ENCODE results near the gene PPIP5K1. TPM values are rescaled to one million over a fixed set of nuclear protein-coding genes. Genes with fewer than 3 reads are reported as not detected.
"Not testable (repeated sequence)": the region's sequence is repeated elsewhere in the genome, so short reads cannot be mapped to it uniquely, and the experiment has no call there.

PPIP5K1 gene
- total RNA-seq, 2 experiments from 2014 or later, result 67.5 to 89.8 TPM

GRCh38 chr15:43592841-43593240 is 2.8 kb upstream of the PPIP5K1 start:
- intact Hi-C loops (cut with micrococcal nuclease; ENCODE audit: unreplicated experiment); H3K4me3 ChIP-seq (ENCODE audit: low read depth, low read length, poor library complexity, severe bottlenecking); H2AFZ ChIP-seq (ENCODE audit: low read length); CTCF ChIA-PET (ENCODE audit: unreplicated experiment); H3K9me3 ChIP-seq (ENCODE audit: low read length); H3K36me3 ChIP-seq (ENCODE audit: insufficient read depth, low read length); H3K4me1 ChIP-seq (ENCODE audit: insufficient read depth, low read length, poor library complexity, severe bottlenecking); H4K20me1 ChIP-seq (ENCODE audit: insufficient read depth, low read length); POLR2A ChIA-PET; H3K27ac ChIP-seq (ENCODE audit: low read depth, low read length, poor library complexity, severe bottlenecking); BruUV-seq (replicated peaks); DNase-seq (ENCODE audit: low spot score); H3K9me2 ChIP-seq (ENCODE audit: insufficient read depth, low read length); H3K4me2 ChIP-seq (ENCODE audit: low read length); H3K79me2 ChIP-seq (ENCODE audit: insufficient read depth, low read depth, low read length): not testable (repeated sequence)

DNA sequence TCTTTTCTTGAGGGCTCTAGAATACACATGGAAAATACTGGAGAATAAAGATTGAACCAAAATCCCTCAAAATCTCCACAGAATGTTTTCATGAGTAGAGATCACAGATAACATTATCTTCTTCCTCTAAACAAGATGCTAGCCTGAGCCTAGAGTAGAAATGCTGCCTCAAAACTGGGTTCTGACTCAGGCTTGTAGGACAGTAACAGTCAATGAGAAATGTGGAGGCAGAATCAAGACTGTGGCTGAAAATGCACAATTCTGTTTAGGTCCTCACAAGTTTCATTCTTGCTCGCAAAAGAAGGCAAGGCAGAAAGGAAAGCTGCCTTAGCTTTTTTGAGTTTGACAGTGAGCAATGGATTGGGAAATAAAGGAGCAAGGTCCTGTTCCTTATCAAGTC is 15.4 kb downstream of the PPIP5K1 start:
- H3K4me3 ChIP-seq (ENCODE audit: low read depth, low read length, poor library complexity, severe bottlenecking); H3K27ac ChIP-seq (ENCODE audit: low read depth, low read length, poor library complexity, severe bottlenecking); H2AFZ ChIP-seq (ENCODE audit: low read length); CTCF ChIA-PET (ENCODE audit: unreplicated experiment); H3K9me2 ChIP-seq (ENCODE audit: insufficient read depth, low read length); intact Hi-C loops (cut with micrococcal nuclease; ENCODE audit: unreplicated experiment); H3K79me2 ChIP-seq (ENCODE audit: insufficient read depth, low read depth, low read length); H3K9me3 ChIP-seq (ENCODE audit: low read length); H3K4me2 ChIP-seq (ENCODE audit: low read length); H3K36me3 ChIP-seq (ENCODE audit: insufficient read depth, low read length); BruUV-seq (replicated peaks); DNase-seq (ENCODE audit: low spot score); H4K20me1 ChIP-seq (ENCODE audit: insufficient read depth, low read length); H3K4me1 ChIP-seq (ENCODE audit: insufficient read depth, low read length, poor library complexity, severe bottlenecking); POLR2A ChIA-PET: not testable (repeated sequence)

- H3K79me2 ChIP-seq (ENCODE audit: insufficient read depth, low read depth, low read length); intact Hi-C loops (cut with micrococcal nuclease; ENCODE audit: unreplicated experiment); H2AFZ ChIP-seq (ENCODE audit: low read length); H3K36me3 ChIP-seq (ENCODE audit: insufficient read depth, low read length); H3K27ac ChIP-seq (ENCODE audit: low read depth, low read length, poor library complexity, severe bottlenecking); H3K4me3 ChIP-seq (ENCODE audit: low read depth, low read length, poor library complexity, severe bottlenecking); BruUV-seq (replicated peaks); H4K20me1 ChIP-seq (ENCODE audit: insufficient read depth, low read length); CTCF ChIA-PET (ENCODE audit: unreplicated experiment); POLR2A ChIA-PET; H3K9me2 ChIP-seq (ENCODE audit: insufficient read depth, low read length); H3K4me2 ChIP-seq (ENCODE audit: low read length); H3K9me3 ChIP-seq (ENCODE audit: low read length); H3K4me1 ChIP-seq (ENCODE audit: insufficient read depth, low read length, poor library complexity, severe bottlenecking); DNase-seq (ENCODE audit: low spot score): not testable (repeated sequence)
These were observed 23.4 kb downstream of the PPIP5K1 start for GRCh38 chr15:43566615-43567014.

DNA sequence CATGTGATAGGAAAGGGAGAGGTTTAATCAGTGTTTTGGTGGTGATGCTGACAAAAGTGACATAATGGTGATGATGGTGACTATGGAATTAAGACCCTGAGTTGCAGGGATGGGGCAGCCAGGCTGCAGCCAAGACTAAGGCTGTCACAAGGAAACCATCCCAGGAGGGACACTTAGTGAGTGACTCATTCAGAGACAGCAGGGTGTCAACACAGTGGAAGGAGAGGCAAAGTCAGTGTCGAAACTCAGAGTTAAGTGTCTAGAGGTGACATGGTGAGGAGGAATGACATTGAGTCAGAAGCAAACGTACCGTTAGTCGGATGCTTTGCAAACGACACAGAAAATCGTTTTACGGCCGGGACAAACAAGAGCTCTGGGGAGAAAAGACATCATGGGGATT is 26.2 kb downstream of the PPIP5K1 start:
- POLR2A ChIA-PET; H3K4me3 ChIP-seq (ENCODE audit: low read depth, low read length, poor library complexity, severe bottlenecking); BruUV-seq (replicated peaks); H4K20me1 ChIP-seq (ENCODE audit: insufficient read depth, low read length); H3K4me1 ChIP-seq (ENCODE audit: insufficient read depth, low read length, poor library complexity, severe bottlenecking); H3K36me3 ChIP-seq (ENCODE audit: insufficient read depth, low read length); H3K4me2 ChIP-seq (ENCODE audit: low read length); intact Hi-C loops (cut with micrococcal nuclease; ENCODE audit: unreplicated experiment); H3K79me2 ChIP-seq (ENCODE audit: insufficient read depth, low read depth, low read length); DNase-seq (ENCODE audit: low spot score); H3K9me2 ChIP-seq (ENCODE audit: insufficient read depth, low read length); H2AFZ ChIP-seq (ENCODE audit: low read length); CTCF ChIA-PET (ENCODE audit: unreplicated experiment); H3K27ac ChIP-seq (ENCODE audit: low read depth, low read length, poor library complexity, severe bottlenecking); H3K9me3 ChIP-seq (ENCODE audit: low read length): not testable (repeated sequence)

GRCh38 chr15:43562753-43563152 is 27.3 kb downstream of the PPIP5K1 start:
- H2AFZ ChIP-seq (ENCODE audit: low read length); H3K27ac ChIP-seq (ENCODE audit: low read depth, low read length, poor library complexity, severe bottlenecking); H3K9me2 ChIP-seq (ENCODE audit: insufficient read depth, low read length); POLR2A ChIA-PET; H3K4me3 ChIP-seq (ENCODE audit: low read depth, low read length, poor library complexity, severe bottlenecking); H3K9me3 ChIP-seq (ENCODE audit: low read length); H3K4me2 ChIP-seq (ENCODE audit: low read length); DNase-seq (ENCODE audit: low spot score); H3K4me1 ChIP-seq (ENCODE audit: insufficient read depth, low read length, poor library complexity, severe bottlenecking); intact Hi-C loops (cut with micrococcal nuclease; ENCODE audit: unreplicated experiment); H3K79me2 ChIP-seq (ENCODE audit: insufficient read depth, low read depth, low read length); CTCF ChIA-PET (ENCODE audit: unreplicated experiment); BruUV-seq (replicated peaks); H4K20me1 ChIP-seq (ENCODE audit: insufficient read depth, low read length): not testable (repeated sequence)
- peaks cover 12% of the 10 kb centered on the region; the same call in 1 of the 2 replicates for H3K36me3 ChIP-seq (ENCODE audit: insufficient read depth, low read length)
